HG02885 (cell line): ENCODE data around the gene SEPTIN8.

Source experiments
- ATAC-seq: cut with Tn5 transposase; IDR thresholded peaks from one replicate; pipeline ENCODE4 v1.9.1; 2021; ENCODE audit warnings: mild to moderate bottlenecking; ENCODE audit not compliant: unreplicated experiment, poor library complexity

SEPTIN8 gene

DNA sequence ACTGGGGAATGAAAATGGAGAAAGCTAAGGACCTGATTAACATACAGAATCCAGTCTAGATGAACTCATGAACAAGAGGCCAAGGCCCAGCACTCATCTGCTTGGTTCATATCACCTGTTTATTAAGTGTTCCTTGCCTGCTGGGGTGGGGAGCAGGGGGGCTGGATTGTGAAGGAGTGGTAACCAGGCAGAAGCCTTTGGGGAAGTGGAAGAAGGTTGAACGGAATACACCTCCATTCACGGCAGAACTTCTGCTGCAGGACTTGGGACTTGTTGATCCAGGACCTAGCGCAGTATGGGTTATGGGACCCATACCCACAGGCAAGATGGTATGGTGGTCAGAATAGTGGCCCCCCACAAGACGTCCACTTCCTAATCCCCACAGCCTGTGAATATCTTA, 8.8 kb upstream of the SEPTIN8 start:
- ATAC-seq, result no peak

GRCh38 chr5:132785365-132785764, 8.3 kb upstream of the SEPTIN8 start:
- ATAC-seq, result no peak

- no peak for ATAC-seq
Measured at GRCh38 chr5:132782101-132782500, 5.1 kb upstream of the SEPTIN8 start.

- ATAC-seq, result no peak
Measured at GRCh38 chr5:132781029-132781428, 4.0 kb upstream of the SEPTIN8 start.

DNA sequence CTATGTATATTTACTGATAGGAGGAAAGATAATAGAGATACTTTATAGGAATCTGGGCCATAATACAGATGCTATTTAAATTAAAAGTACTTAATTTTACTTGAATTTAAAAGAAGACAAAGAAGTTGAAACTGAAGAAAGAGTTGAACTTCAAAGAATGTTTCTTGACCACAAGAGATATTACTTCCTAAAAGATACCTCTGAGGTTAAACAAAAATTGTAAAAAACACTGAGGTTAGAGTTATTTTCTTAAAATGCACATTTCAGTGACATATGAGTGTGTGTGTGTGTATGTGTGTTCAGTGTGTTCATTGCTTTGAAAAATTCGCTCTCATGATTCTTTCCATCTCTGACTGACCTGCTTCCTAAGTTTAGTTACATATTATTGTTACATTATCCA, 3.5 kb upstream of the SEPTIN8 start:
- no peak for ATAC-seq

GRCh38 chr5:132779961-132780360, 2.9 kb upstream of the SEPTIN8 start:
- ATAC-seq, result no peak

DNA sequence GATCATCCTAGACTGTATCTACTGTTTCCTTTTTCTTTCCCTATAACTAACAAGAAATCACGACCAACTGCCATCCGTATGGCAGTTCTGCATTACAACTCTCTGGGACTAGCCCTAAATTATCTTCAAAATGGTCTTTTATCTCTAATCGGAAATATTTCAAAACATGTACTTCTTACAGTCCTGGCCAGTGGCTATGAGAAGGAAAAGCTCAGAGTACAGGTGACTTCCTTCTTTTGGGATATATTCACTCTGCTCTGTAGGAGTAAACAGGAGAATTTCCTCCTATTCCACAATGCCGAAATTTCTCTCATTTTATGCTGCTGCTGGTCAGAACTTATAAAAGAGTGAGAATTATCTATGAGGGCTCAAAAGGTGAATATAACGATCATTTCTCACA, 1.8 kb upstream of the SEPTIN8 start:
- ATAC-seq, result no peak

GRCh38 chr5:132778129-132778528, 1.1 kb upstream of the SEPTIN8 start:
- ATAC-seq, result no peak

- no peak for ATAC-seq
Measured at GRCh38 chr5:132776938-132777208, 166 bp downstream of the SEPTIN8 start.

- peak; percentile 9 for ATAC-seq
Measured at GRCh38 chr5:132776131-132776937, 705 bp downstream of the SEPTIN8 start.

GRCh38 chr5:132775476-132775961, 1.5 kb downstream of the SEPTIN8 start:
- no peak for ATAC-seq

DNA sequence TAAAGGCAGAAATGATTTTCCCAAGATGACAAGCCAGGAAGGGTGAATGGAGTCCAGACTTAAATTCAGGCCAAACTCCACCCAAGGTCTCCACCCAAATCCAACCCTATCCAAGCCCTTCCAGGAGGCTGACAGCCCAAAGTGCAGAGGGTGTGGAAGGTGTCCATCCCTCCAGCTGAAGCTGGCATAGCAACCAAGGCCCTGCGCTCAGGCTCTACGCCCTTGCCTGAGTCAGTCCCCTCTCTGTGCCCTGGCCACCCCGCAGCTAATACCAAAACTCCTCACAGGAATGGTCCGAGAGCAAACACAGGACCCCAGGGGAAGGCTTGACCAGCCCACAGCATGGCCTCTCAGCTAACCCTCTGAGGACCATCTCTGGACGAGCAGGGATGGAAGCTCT, 2.1 kb downstream of the SEPTIN8 start:
- no peak for ATAC-seq

DNA sequence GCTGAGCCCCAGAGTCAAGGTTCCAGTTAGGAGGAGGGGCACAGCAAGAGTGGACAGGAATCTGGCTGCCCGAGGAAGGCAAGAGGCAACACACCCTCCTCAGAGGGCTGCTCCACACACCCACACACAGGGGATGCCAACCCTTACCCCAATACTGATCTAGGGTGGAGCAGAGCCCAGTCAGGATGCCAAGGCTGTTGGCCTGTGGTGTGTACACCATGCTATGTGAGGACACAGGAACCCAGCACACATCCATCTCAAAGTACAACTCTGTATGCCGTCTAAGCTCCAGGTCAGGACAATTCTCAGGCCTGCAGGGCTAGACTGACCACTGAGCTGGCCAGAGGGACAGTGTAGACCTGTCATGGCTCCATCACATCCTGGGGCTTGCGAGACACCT, 2.6 kb downstream of the SEPTIN8 start:
- ATAC-seq, result no peak

- no peak for ATAC-seq
Measured at GRCh38 chr5:132773601-132774355, 3.3 kb downstream of the SEPTIN8 start.

DNA sequence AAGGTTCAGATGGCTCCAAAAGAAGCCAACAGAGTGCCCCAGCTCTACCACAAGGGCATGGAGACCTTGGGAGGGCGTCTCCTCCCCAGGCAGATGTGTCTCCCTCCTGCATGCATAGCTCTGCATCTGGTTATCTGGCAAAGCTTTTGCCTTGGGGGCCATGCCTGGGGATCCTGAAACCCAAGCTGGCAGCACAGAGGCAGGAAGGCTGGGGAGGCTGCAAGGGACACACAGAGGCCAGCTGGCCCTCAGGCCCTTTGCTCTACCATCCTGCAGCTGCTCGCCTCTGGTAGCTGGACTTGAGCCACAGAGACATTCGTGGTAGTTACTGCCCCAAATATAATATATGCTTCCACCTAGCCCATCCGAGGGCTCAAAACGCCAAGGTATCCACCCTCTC, 3.9 kb downstream of the SEPTIN8 start:
- ATAC-seq, result no peak

GRCh38 chr5:132772291-132773070, 4.6 kb downstream of the SEPTIN8 start:
- ATAC-seq, result no peak

GRCh38 chr5:132771503-132771998, 5.5 kb downstream of the SEPTIN8 start:
- no peak for ATAC-seq

- no peak for ATAC-seq
Measured at GRCh38 chr5:132770476-132771159, 6.4 kb downstream of the SEPTIN8 start.

DNA sequence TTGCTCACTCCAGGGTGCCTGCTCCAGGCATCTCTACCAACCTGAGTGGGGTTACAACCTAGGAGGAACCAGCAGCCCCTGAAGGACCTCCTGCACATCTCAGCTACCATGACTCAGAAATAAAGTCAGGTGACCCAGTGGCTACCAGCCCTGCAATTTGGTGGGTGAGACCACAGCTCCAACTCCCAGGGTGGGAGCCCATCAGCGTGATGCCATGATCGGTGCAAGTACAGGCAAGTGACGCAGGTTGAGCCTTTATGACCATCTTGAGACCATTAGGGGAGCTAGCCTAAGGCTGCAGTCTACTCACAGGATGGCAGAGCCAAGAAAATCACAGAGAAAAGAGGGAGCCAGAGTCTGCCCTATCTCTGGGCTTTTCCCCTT, 8.6 kb downstream of the SEPTIN8 start:
- ATAC-seq, result no peak

- ATAC-seq, result no peak
Measured at GRCh38 chr5:132767150-132767549, 9.9 kb downstream of the SEPTIN8 start.

- no peak for ATAC-seq
Measured at GRCh38 chr5:132766806-132767055, 10.3 kb downstream of the SEPTIN8 start.
